Calu3 (cell line): ENCODE measurements around the gene SLC12A4. TPM values are rescaled to one million over a fixed set of nuclear protein-coding genes. Genes with fewer than 3 reads are reported as not detected.

ENCODE experiments used
- BruUV-seq: library from RNA; stranded (reverse); fragments of 400-500 nt; replicated peaks from 2 replicates; lab custom pipeline; 2021; lab: Mats Ljungman, UMichigan
- CTCF ChIA-PET: fragments of 300-600 bp; sonication (Branson Sonifier 250); formaldehyde crosslinking; loops from one replicate; lab custom pipeline; 2022; ENCODE audit warnings: antibody characterized with exemption; lab: Charles Lee
- DNase-seq: peaks from one replicate; pipeline ENCODE4 v3.0.0; 2022
- H3K27ac Mint-ChIP-seq: one replicate; pipeline ENCODE4 v1.8.0; 2022; ENCODE audit warnings: mixed read lengths; ENCODE audit not compliant: unreplicated experiment
- H3K27me3 Mint-ChIP-seq: one replicate; pipeline ENCODE4 v1.8.0; 2022; ENCODE audit warnings: mixed read lengths; ENCODE audit not compliant: unreplicated experiment
- H3K36me3 Mint-ChIP-seq: one replicate; pipeline ENCODE4 v1.8.0; 2022; ENCODE audit warnings: mild to moderate bottlenecking, moderate library complexity, mixed read lengths; ENCODE audit not compliant: insufficient read depth, unreplicated experiment
- H3K4me1 Mint-ChIP-seq: one replicate; pipeline ENCODE4 v1.8.0; 2022; ENCODE audit warnings: mild to moderate bottlenecking, low read depth, mixed read lengths; ENCODE audit not compliant: unreplicated experiment
- H3K4me3 Mint-ChIP-seq: one replicate; pipeline ENCODE4 v1.8.0; 2022; ENCODE audit warnings: mild to moderate bottlenecking, low read depth, moderate library complexity, mixed read lengths; ENCODE audit not compliant: unreplicated experiment
- H3K9me3 Mint-ChIP-seq: one replicate; pipeline ENCODE4 v1.8.0; 2022; ENCODE audit warnings: low read depth, mixed read lengths; ENCODE audit not compliant: unreplicated experiment
- intact Hi-C: fragments of 100-400 bp; cut with micrococcal nuclease; formaldehyde crosslinking; loops from one replicate; pipeline ENCODE4 v1.10.0; 2022; ENCODE audit not compliant: unreplicated experiment
- total RNA-seq: library from RNA; stranded (reverse); gene quantifications from 2 replicates; pipeline ENCODE4 v1.2.3, GENCODE V29; 2022
- TF ChIP-seq, protein P1 (sequence below): fragments of 200-600 bp; IDR thresholded peaks from one replicate; pipeline ENCODE4 v1.8.0; 2022; ENCODE audit warnings: antibody characterized with exemption; ENCODE audit not compliant: unreplicated experiment

SLC12A4 gene
- total RNA-seq, 1 experiment from 2014 or later: 38.0 TPM

DNA sequence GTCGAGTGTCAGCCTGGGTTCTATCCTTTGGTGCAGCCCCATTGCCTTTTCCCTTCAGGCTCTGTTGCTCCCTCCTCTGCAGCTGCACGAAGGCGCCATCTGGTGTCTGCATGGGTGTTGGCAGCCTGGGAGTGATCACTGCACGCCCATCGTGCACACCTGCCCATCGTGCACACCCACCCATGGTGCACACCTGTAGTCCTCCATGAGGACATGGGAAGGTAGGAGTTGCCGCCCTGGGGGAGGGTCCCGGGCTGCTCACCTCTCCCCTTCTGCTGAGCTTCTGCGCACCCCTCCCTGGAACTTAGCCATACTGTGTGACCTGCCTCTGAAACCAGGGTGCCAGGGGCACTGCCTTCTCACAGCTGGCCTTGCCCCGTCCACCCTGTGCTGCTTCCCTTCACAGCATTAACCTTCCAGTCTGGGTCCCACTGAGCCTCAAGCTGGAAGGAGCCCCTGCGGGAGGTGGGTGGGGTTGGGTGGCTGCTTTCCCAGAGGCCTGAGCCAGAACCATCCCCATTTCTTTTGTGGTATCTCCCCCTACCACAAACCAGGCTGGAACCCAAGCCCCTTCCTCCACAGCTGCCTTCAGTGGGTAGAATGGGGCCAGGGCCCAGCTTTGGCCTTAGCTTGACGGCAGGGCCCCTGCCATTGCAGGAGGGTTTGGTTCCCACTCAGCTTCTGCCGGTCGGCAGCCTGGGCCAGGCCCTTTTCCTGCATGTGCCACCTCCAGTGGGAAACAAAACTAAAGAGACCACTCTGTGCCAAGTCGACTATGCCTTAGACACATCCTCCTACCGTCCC lies 39.7 kb downstream of the SLC12A4 start:
- H3K9me3 Mint-ChIP-seq: no peaks in the 10 kb centered on the region
- peak; percentile 86 for DNase-seq
- H3K36me3 Mint-ChIP-seq: peaks cover 41% of the 10 kb centered on the region
- CTCF ChIA-PET: interaction anchor here (1.4 to 2.6 kb wide), 3 partner anchors 45 to 408 kb away, joined by 4 to 15 read pairs (median 5); no protein-coding TSS in a partner anchor
- no peak overlapping the region for H3K27ac Mint-ChIP-seq
- H3K4me1 Mint-ChIP-seq: no peaks in the 10 kb centered on the region
- BruUV-seq: no TSS peak
- no peak overlapping the region for H3K4me3 Mint-ChIP-seq
- no peaks in the 10 kb centered on the region for H3K27me3 Mint-ChIP-seq
- TF ChIP-seq, protein P1, sequence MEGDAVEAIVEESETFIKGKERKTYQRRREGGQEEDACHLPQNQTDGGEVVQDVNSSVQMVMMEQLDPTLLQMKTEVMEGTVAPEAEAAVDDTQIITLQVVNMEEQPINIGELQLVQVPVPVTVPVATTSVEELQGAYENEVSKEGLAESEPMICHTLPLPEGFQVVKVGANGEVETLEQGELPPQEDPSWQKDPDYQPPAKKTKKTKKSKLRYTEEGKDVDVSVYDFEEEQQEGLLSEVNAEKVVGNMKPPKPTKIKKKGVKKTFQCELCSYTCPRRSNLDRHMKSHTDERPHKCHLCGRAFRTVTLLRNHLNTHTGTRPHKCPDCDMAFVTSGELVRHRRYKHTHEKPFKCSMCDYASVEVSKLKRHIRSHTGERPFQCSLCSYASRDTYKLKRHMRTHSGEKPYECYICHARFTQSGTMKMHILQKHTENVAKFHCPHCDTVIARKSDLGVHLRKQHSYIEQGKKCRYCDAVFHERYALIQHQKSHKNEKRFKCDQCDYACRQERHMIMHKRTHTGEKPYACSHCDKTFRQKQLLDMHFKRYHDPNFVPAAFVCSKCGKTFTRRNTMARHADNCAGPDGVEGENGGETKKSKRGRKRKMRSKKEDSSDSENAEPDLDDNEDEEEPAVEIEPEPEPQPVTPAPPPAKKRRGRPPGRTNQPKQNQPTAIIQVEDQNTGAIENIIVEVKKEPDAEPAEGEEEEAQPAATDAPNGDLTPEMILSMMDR: peak; percentile 83
- intact Hi-C loops: loop anchor here (1.0 to 5.0 kb wide), 3 partner anchors 112 to 406 kb away; no protein-coding TSS in a partner anchor

DNA sequence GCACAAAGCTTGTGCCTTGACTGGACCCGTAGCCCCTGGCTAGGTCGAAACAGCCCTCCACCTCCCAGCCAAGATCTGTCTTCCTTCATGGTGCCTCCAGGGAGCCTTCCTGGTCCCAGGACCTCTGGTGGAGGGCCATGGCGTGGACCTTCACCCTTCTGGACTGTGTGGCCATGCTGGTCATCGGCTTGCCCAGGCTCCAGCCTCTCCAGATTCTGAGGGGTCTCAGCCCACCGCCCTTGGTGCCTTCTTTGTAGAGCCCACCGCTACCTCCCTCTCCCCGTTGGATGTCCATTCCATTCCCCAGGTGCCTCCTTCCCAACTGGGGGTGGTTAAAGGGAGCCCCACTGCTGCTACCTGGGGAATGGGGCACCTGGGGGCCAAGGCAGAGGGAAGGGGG lies 40.3 kb downstream of the SLC12A4 start:
- no peak overlapping the region for H3K27ac Mint-ChIP-seq
- no peaks in the 10 kb centered on the region for H3K27me3 Mint-ChIP-seq
- no peaks in the 10 kb centered on the region for H3K4me1 Mint-ChIP-seq
- BruUV-seq: no TSS peak
- H3K36me3 Mint-ChIP-seq: peaks cover 35% of the 10 kb centered on the region
- DNase-seq: no peak
- TF ChIP-seq, protein P1: no peak
- H3K4me3 Mint-ChIP-seq: no peak overlapping the region
- CTCF ChIA-PET: interaction anchor here (1.4 to 2.6 kb wide), 3 partner anchors 45 to 407 kb away, joined by 4 to 15 read pairs (median 5); no protein-coding TSS in a partner anchor
- H3K9me3 Mint-ChIP-seq: no peaks in the 10 kb centered on the region
- intact Hi-C loops: loop anchor here (1.0 to 5.0 kb wide), 3 partner anchors 112 to 406 kb away; no protein-coding TSS in a partner anchor

DNA sequence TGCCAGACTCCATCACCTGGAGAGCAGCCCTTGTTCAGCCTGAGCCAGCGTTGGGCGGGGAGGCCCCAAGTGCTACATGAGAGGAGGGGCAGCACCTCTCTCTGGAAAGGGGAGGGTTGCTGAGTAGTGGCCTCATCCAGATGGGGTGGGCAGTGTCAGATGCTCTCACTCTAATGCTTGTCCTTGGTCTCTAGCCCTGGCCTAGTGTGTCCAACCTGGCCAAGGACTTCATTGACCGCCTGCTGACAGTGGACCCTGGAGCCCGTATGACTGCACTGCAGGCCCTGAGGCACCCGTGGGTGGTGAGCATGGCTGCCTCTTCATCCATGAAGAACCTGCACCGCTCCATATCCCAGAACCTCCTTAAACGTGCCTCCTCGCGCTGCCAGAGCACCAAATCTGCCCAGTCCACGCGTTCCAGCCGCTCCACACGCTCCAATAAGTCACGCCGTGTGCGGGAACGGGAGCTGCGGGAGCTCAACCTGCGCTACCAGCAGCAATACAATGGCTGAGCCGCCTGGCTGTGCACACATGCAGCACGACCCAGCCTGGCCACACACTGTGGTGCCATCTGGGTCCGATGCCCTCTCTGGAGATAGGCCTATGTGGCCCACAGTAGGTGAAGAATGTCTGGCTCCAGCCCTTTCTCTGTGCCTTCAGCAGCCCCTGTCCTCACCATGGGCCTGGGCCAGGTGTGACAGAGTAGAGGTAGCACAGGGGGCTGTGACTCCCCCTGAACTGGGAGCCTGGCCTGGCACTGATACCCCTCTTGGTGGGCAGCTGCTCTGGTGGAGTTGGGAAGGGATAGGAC lies 41.1 kb downstream of the SLC12A4 start:
- TSS peak; percentile 20 for BruUV-seq
- H3K27me3 Mint-ChIP-seq: no peaks in the 10 kb centered on the region
- H3K27ac Mint-ChIP-seq: no peak overlapping the region
- TF ChIP-seq, protein P1: no peak
- no peak overlapping the region for H3K4me3 Mint-ChIP-seq
- no peaks in the 10 kb centered on the region for H3K4me1 Mint-ChIP-seq
- intact Hi-C loops: loop anchor here (5.0 kb wide), 1 partner anchor 405 kb away; no protein-coding TSS in a partner anchor
- CTCF ChIA-PET: interaction anchor here (0.5 to 2.6 kb wide), 4 partner anchors 44 to 406 kb away, joined by 4 to 15 read pairs (median 5); no protein-coding TSS in a partner anchor
- no peak for DNase-seq
- H3K9me3 Mint-ChIP-seq: no peaks in the 10 kb centered on the region
- peaks cover 28% of the 10 kb centered on the region for H3K36me3 Mint-ChIP-seq

DNA sequence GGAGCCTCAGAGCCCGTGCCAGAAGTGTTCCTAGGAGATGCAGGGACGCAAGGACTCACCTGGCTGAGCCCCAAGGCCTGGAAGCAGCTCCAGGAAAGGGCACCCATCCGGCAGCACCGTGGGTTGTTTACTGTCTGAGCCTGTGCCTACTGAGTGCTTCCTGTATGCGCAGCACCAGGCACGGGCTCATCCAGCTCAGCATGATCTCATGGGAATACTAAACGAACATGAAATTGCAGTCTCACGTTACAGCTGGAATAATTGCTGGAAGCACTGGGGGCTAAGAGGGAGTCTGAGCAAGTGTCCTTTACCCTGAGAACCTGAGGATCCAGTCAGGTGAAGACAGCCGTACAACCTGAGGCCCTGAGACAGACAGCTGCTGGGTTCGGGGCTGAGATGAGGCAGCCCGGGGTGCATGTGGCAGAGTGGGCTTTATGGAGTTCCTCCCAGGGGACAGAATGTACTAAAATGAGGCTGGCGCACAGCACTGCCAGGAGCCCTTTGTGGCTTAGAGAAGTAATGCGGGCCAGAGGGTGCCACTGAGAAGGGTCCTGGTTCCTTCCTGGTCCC lies 42.2 kb downstream of the SLC12A4 start:
- peaks cover 20% of the 10 kb centered on the region for H3K36me3 Mint-ChIP-seq
- intact Hi-C loops: loop anchor here (5.0 kb wide), 1 partner anchor 404 kb away; no protein-coding TSS in a partner anchor
- CTCF ChIA-PET: no interaction called here

More for the DNA sequence above, 42.2 kb downstream of the SLC12A4 start:
- DNase-seq: no peak
- no peaks in the 10 kb centered on the region for H3K9me3 Mint-ChIP-seq
- TF ChIP-seq, protein P1: no peak
- no peak overlapping the region for H3K27ac Mint-ChIP-seq
- no peak overlapping the region for H3K4me3 Mint-ChIP-seq
- no peaks in the 10 kb centered on the region for H3K4me1 Mint-ChIP-seq
- no TSS peak for BruUV-seq
- no peaks in the 10 kb centered on the region for H3K27me3 Mint-ChIP-seq
